HUES64 (cell line): ENCODE data around the gene RNASEH2A.
"Not testable (repeated sequence)": the region's sequence is repeated elsewhere in the genome, so short reads cannot be mapped to it uniquely, and the experiment has no call there.

ENCODE experiments used
- H3K27ac ChIP-seq: 2 replicates; pipeline ENCODE4 v1.7.0; 2013; ENCODE audit warnings: low read depth, low read length, inconsistent platforms
- H3K27me3 ChIP-seq: 2 replicates; pipeline ENCODE4 v1.6.1; 2013; ENCODE audit warnings: mild to moderate bottlenecking, low read length; ENCODE audit not compliant: insufficient read depth
- H3K36me3 ChIP-seq: 2 replicates; pipeline ENCODE4 v1.6.1; 2013; ENCODE audit warnings: mild to moderate bottlenecking, low read length; ENCODE audit not compliant: insufficient read depth
- H3K4me1 ChIP-seq: 2 replicates; pipeline ENCODE4 v1.6.1; 2013; ENCODE audit warnings: mild to moderate bottlenecking, low read length, moderate library complexity; ENCODE audit not compliant: insufficient read depth
- H3K4me3 ChIP-seq: 2 replicates; pipeline ENCODE4 v1.5.1; 2013; ENCODE audit warnings: mild to moderate bottlenecking, low read length, moderate library complexity
- H3K9ac ChIP-seq: 2 replicates; pipeline ENCODE4 v1.6.1; 2013; ENCODE audit warnings: mild to moderate bottlenecking, low read depth, low read length
- H3K9me3 ChIP-seq: 2 replicates; pipeline ENCODE4 v1.6.1; 2013; ENCODE audit warnings: low read depth, low read length; ENCODE audit not compliant: insufficient read depth
- WGBS: fragments of 150-250, 120-280 bp; methylation state at CpG from one replicate; pipeline ENCODE4 v1.1.7; 2013; ENCODE audit warnings: missing lambda C conversion rate; 5-methylcytosine and 5-hydroxymethylcytosine counted together

The RNASEH2A gene

DNA sequence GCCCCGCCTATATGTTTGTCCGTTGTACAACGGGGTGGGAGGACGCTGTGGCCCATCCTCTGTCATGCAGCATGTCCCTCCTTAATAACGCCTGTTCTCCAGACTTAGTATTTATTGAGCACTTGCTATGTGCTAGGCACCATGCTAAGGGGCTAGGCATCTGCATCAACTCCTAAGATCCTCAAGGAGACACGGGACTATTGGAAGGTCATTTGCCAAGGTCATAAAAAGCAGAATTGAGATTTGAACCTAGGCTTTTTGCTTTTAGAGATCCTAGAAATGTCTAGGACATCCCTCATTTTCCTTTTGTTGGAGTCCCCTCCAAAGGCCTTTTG is 30.1 kb downstream of the RNASEH2A start:
- H3K9me3 ChIP-seq = no peaks in the 10 kb centered on the region
- peak overlapping the region; percentile 65; the same call in 1 of the 2 replicates for H3K4me3 ChIP-seq
- no peaks in the 10 kb centered on the region for H3K36me3 ChIP-seq
- peaks cover 58% of the 10 kb centered on the region for H3K27me3 ChIP-seq
- no peak overlapping the region for H3K27ac ChIP-seq
- 12% methylated on average over 6 of the region's 6 CpGs for WGBS
- no peak overlapping the region for H3K9ac ChIP-seq
- H3K4me1 ChIP-seq = peaks cover 16% of the 10 kb centered on the region

DNA sequence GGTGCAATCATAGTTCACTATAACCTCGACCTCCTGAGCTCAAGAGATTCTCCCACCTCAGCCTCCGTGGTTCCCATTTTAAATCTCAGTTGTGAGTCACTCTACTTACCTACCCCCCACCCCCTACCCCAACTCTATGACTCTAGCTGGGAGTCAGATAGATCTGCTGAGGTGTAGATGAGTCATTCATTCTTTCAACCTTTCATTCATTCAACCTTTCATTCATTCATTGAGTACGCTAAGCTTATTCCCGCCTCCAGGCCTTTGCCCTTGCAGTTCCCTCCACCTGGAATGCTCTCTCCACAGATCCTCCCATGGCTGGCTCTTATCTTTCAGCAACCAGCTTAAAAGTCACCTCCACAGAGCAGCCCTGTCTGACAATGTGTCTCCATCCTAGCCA is 30.8 kb downstream of the RNASEH2A start:
- Histone ChIP-seq H3K9ac (no peak overlapping the region), H3K27me3 (peaks cover 50% of the 10 kb centered on the region), H3K27ac (no peak overlapping the region), H3K9me3 (no peaks in the 10 kb centered on the region), H3K4me3 (no peak overlapping the region), H3K36me3 (no peaks in the 10 kb centered on the region), H3K4me1 (peaks cover 19% of the 10 kb centered on the region)
- 57% methylated on average over 4 of the region's 4 CpGs for WGBS

DNA sequence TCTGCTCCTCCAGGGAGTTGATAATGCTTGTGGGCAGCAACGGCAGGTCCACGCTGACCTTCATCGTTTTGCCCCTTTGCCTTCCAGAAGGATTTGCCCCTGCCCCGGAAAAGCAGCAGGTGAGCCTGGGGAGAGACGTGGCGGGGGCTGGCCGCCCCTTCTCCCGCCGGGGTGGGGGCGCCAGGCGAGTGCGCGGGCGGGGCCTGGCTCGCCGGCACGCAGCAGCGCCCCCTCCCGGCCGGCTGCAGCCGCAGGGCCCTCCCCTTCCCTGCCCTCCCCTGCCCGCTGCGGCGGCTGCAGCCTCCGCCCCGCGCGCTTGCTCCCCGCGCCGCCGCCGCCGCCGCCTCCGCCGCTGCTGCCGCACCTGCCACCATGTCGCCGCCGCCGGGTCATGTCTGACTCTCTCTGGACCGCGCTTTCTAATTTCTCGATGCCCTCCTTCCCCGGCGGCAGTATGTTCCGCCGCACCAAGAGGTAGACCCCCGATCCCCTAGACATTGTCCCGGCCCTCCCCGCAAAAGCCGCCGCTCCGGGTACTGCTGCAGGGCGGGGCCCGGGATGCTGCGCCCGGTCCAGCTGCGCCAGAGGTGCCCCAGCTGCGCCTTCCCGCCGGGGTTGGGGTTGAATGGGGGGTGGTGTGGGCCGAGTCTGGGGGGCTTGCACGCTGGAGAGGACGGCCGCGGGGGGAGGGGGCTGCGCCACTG is 31.9 kb downstream of the RNASEH2A start, which contains the start of gene MAST1:
MAST1 (plus strand) TSS at position 334 of the 704 bp plus-strand sequence; CDS start at position 392, 58 bp downstream.
- Histone ChIP-seq H3K27ac (no peak within 1 kb of the TSS), H3K4me1 (peaks cover 19% of the 10 kb centered on the region), H3K36me3 (peaks cover 4% of the 10 kb centered on the region; the same call in 1 of the 2 replicates), H3K9me3 (no peaks in the 10 kb centered on the region), H3K9ac (peak within 1 kb of the TSS; percentile 65), H3K27me3 (peaks cover 43% of the 10 kb centered on the region), H3K4me3 (peak within 1 kb of the TSS; percentile 73)
- 1% methylated on average over 69 of the region's 69 CpGs for WGBS

DNA sequence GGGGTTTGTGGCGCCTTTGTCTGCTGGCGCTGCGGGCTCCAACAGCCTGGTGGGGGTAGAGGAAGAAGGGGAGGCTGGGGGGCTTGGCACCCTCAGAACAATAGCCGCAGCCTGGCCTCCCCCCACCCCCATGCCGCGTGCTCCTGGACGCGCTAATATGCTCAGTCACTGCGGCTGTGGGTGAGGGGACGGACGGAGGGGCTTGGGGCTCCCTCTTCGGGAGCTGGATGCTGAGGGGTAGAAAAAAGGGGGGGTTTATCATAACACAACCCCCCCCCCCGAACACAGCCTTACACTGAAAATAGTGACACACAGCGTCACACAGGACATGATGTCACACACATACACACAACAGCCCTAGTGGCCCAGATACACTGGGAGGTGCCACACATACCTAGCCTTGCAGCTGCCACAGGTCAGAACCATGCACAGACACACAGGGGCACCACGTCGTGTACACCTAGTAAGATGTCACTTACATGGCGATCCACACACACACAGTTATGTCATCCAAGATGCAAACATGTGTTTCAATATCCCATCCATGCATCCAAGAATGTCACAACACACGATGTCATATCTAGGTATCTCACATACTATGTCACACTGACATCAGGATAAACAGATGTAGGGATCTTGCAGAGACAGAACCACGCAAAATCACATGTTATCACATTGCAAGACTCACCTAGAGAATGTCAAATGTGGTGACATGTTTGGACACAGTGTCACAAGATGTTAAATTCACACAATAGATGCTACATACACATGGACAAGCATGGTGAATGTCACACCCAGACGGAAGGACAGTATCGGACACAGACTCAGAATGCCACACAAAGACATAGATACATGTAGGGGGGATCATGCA is 32.7 kb downstream of the RNASEH2A start:
- peak overlapping the region; percentile 65; the same call in 1 of the 2 replicates for H3K9ac ChIP-seq
- no peak overlapping the region for H3K27ac ChIP-seq
- H3K36me3 ChIP-seq = peaks cover 4% of the 10 kb centered on the region; the same call in 1 of the 2 replicates
- peaks cover 19% of the 10 kb centered on the region for H3K4me1 ChIP-seq
- WGBS = 68% methylated on average over 9 of the region's 21 CpGs
- H3K27me3 ChIP-seq = peaks cover 37% of the 10 kb centered on the region
- H3K9me3 ChIP-seq = no peaks in the 10 kb centered on the region
- H3K4me3 ChIP-seq = peak overlapping the region; percentile 73

DNA sequence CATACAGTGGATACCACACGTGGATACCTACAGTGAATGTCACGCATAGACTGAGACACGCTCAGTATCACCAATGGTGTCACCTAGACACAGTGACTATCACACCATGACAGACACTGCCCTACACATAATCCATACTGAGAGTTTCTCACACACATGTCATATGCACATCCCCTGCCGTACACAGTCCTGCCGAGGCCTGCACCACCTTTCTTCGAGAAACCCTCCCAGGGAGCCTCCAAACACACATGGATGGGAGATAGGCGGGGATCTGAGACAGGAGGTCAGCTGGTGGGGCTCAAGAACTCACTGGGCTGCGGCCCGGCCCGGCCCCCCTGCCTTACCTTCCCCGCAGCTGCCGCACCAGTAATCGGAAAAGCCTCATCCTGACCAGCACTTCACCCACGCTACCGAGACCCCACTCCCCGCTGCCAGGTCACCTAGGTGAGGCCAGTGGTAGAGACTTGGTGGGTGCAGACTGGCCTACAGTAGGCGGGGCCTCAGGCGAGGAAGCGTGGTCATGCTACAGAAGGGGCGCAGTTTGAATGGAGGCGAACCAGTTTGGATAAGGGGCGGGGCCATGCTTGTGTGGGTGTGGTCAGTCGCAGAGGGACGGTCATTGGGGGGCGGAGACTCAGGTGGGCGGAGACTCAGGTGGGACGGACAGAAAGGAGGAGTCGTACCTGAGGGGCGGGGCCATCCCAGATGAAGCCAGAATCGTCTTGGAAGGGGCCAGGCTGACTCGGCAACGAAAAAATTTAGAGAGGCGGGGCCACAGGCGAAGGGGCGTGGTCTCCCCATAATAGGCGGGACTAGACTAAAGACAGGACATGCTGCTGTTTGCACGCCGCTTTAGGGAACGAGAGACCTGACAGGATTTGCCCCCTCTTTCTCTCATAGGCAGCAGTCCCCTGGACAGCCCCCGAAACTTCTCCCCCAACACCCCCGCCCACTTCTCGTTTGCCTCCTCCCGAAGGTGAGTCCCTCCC is 34.0 kb downstream of the RNASEH2A start:
- H3K27ac ChIP-seq = peak overlapping the region; percentile 80
- peaks cover 25% of the 10 kb centered on the region for H3K27me3 ChIP-seq
- H3K4me1 ChIP-seq = peaks cover 19% of the 10 kb centered on the region
- H3K36me3 ChIP-seq = peaks cover 4% of the 10 kb centered on the region; the same call in 1 of the 2 replicates
- WGBS = 24% methylated on average over 43 of the region's 43 CpGs
- H3K9me3 ChIP-seq = no peaks in the 10 kb centered on the region
- peak overlapping the region; percentile 48 for H3K4me3 ChIP-seq
- no peak overlapping the region for H3K9ac ChIP-seq

DNA sequence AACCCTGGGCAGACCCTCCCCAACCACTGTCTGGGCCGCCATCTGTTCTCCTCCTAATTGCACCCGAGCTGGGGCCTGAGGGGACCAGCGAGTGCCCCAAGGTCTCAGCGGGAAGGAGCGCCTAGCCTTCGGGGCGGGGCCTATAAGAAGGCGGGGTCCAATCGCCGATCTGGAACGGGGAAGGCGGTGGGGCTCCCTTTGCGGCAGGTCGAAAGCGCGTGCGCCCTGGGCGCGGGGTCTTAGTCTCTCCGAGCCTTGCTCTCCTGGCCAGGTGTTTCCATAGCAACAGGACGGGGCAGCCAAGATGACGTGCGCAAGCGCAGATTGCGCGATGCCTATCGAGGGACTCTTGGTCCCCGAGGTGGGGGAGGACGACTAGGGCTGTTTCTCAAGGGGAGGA is 34.7 kb downstream of the RNASEH2A start:
- peaks cover 4% of the 10 kb centered on the region; the same call in 1 of the 2 replicates for H3K36me3 ChIP-seq
- H3K4me1 ChIP-seq = peaks cover 19% of the 10 kb centered on the region
- H3K4me3 ChIP-seq = peak overlapping the region; percentile 48
- WGBS = 1% methylated on average over 29 of the region's 29 CpGs
- no peaks in the 10 kb centered on the region for H3K9me3 ChIP-seq
- peak overlapping the region; percentile 80 for H3K27ac ChIP-seq
- no peak overlapping the region for H3K9ac ChIP-seq
- H3K27me3 ChIP-seq = peaks cover 19% of the 10 kb centered on the region

DNA sequence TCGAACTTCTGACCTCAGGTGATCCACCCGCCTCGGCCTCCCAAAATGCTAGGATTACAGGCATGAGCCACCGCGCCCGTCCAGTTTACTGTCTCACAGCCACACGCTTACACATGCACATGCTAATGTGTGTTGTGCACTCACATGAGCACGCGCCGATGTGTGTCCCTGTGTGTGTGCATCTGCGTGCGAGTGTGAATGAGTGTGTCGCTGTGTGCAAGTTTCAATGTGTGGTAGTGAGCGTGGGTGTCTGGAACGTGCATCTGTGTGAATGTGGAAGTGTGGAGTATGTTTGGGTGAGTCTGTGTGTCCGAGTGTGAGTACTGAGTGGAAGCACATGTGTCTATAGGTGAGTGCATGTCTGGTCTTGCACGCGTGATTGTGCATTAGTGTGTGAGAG is 36.1 kb downstream of the RNASEH2A start:
- Histone ChIP-seq H3K27me3 (peaks cover 15% of the 10 kb centered on the region), H3K4me1 (peaks cover 14% of the 10 kb centered on the region), H3K36me3 (peaks cover 4% of the 10 kb centered on the region; the same call in 1 of the 2 replicates), H3K9ac (no peak overlapping the region), H3K27ac (no peak overlapping the region), H3K4me3 (no peak overlapping the region), H3K9me3 (no peaks in the 10 kb centered on the region)
- WGBS = 96% methylated on average over 18 of the region's 18 CpGs

DNA sequence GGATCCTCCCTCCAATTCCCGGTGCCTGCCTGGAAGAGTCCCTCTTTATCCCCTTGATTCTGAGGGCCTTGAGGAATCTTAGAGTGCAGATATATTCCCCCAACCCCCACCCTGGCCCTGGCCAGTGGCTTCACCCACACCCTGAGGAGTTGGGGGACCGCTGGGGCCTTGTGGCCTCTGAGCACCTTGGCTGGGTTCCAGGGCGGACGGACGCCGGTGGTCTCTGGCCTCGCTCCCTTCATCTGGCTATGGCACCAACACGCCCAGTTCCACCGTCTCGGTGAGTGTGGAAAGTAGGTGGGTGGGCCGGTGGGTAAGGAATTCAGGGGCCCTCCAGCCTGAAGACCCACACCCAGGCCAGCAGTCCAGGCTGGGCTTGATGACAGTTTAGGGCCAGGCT is 36.9 kb downstream of the RNASEH2A start:
- Histone ChIP-seq H3K9ac (no peak overlapping the region), H3K27me3 (peaks cover 13% of the 10 kb centered on the region), H3K36me3 (peaks cover 6% of the 10 kb centered on the region; the same call in 1 of the 2 replicates), H3K9me3 (no peaks in the 10 kb centered on the region), H3K27ac (no peak overlapping the region), H3K4me3 (no peak overlapping the region), H3K4me1 (peaks cover 9% of the 10 kb centered on the region; the same call in 1 of the 2 replicates)
- 95% methylated on average over 11 of the region's 11 CpGs for WGBS

DNA sequence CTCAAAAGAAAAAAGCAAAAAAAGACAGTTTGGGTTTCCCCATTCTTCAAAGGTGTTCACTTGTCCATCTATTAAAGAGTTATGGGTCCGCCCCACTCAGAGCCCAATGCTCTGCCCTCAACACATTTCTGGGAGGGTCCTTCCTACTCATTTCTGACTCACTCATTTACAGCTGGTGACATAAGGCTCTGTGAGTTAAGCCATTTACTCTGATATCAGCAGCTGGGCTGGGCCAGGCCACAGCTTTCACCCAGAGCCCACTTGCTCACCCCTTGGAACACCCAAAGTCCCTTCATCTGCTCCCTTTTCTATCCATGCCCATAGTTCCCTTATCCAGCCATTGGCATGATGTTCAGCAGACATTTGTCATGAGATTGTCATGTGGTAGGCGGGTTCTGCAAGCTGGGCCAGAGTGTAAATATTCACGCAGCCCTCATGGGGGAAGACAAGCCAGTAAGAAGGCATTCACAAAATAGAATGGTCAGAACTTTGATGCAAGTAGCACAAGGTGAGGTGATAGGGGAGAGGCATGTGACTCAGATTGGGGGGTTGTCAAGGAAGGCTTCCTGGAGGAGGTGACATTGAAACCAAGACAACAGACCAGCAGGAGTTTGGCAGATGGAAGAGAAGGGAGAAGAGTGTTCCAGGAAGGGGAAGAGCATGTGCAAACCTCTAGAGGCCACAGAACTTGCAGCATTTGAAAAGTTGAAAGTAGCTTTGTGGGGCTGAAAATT is 37.8 kb downstream of the RNASEH2A start:
- Histone ChIP-seq H3K9ac (no peak overlapping the region), H3K27me3 (peaks cover 9% of the 10 kb centered on the region), H3K4me3 (no peak overlapping the region)

DNA sequence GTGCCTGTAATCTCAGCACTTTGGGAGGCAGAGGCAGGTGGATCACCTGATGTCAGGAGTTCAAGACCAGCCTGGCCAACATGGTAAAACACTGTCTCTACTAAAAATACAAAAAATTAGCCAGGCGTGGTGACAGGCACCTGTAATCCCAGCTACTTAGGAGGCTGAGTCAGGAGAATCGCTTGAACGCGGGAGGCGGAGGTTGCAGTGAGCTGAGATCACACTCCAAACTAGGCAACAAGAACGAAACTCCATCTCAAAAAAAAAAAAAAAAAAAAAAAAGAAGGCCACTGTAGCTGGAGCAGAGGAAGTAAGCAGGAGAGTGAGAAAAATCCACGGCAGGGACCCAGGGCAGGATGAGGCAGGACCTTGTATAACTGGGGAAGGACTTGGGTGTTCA is 40.2 kb downstream of the RNASEH2A start:
- not testable (repeated sequence) for H3K9me3 ChIP-seq, H3K27me3 ChIP-seq, H3K9ac ChIP-seq, H3K4me3 ChIP-seq, H3K36me3 ChIP-seq, H3K4me1 ChIP-seq, H3K27ac ChIP-seq
- WGBS = 95% methylated on average over 6 of the region's 7 CpGs

More for the DNA sequence above, 37.8 kb downstream of the RNASEH2A start:
- Histone ChIP-seq H3K9me3 (no peaks in the 10 kb centered on the region), H3K27ac (no peak overlapping the region), H3K36me3 (peaks cover 6% of the 10 kb centered on the region; the same call in 1 of the 2 replicates), H3K4me1 (peaks cover 9% of the 10 kb centered on the region; the same call in 1 of the 2 replicates)
- 89% methylated on average over 3 of the region's 3 CpGs for WGBS
